Testis (tissue), 2 donors: ENCODE data around the gene GYG2.
"Not testable (repeated sequence)": the region's sequence is repeated elsewhere in the genome, so short reads cannot be mapped to it uniquely, and the experiment has no call there.

Experiments
- CTCF ChIP-seq, 3 experiments: fragments of 450-650 bp in 2 of 3; fragments of 200-600 bp in 1 of 3; sonication (generic) in 1 of 3; IDR thresholded peaks; one replicate each; pipeline ENCODE4 v1.5.1; 2016 to 2019; ENCODE audit warnings: antibody characterized with exemption in 3 of 3, mild to moderate bottlenecking in 2 of 3, moderate library complexity in 1 of 3
- POLR2A ChIP-seq: fragments of 450-650 bp; IDR thresholded peaks from one replicate; pipeline ENCODE4 v1.6.1; 2017; ENCODE audit warnings: antibody characterized with exemption, mild to moderate bottlenecking, moderate library complexity

- not testable (repeated sequence) for TF ChIP-seq CTCF (IDR thresholded peaks at IDR 0.05); POLR2A
Measured at GRCh38 chrX:2803486-2803885, 25.2 kb upstream of the GYG2 start.
